T-helper 22 cell (primary cell): ENCODE results near the gene OR52I2.

Experiments
- DNase-seq: peaks from one replicate; pipeline ENCODE4 v3.0.0-alpha.2; 2020; ENCODE audit warnings: low read depth

Gene OR52I2

GRCh38 chr11:4581443-4581842 is at the start of gene OR52I2:
Gene OR52I2 (plus strand): TSS chr11:4581743.
- no peak for DNase-seq

GRCh38 chr11:4539603-4540219 is 41.8 kb upstream of the OR52I2 start:
- DNase-seq: no peak

- DNase-seq: no peak
Measured at GRCh38 chr11:4541071-4541470, 40.5 kb upstream of the OR52I2 start.

- no peak for DNase-seq
Measured at GRCh38 chr11:4543561-4543960, 38.0 kb upstream of the OR52I2 start.

- no peak for DNase-seq
Measured at GRCh38 chr11:4544891-4545290, 36.7 kb upstream of the OR52I2 start, which contains the start of gene OR52M1. Gene OR52M1 (plus strand): TSS chr11:4545191. CDS start chr11:4545191, 0 bp downstream.

GRCh38 chr11:4546878-4547277 is 34.7 kb upstream of the OR52I2 start:
- no peak for DNase-seq

GRCh38 chr11:4547416-4547815 is 34.1 kb upstream of the OR52I2 start:
- no peak for DNase-seq

- no peak for DNase-seq
Measured at GRCh38 chr11:4551346-4551979, 30.1 kb upstream of the OR52I2 start.

GRCh38 chr11:4559527-4560440 is 21.8 kb upstream of the OR52I2 start:
- no peak for DNase-seq

GRCh38 chr11:4560467-4560866 is 21.1 kb upstream of the OR52I2 start:
- DNase-seq: no peak

GRCh38 chr11:4565371-4565770 is 16.2 kb upstream of the OR52I2 start:
- no peak for DNase-seq

- DNase-seq: no peak
Measured at GRCh38 chr11:4569075-4569474, 12.5 kb upstream of the OR52I2 start.

- DNase-seq: no peak
Measured at GRCh38 chr11:4576880-4577279, 4.7 kb upstream of the OR52I2 start.

- no peak for DNase-seq
Measured at GRCh38 chr11:4577761-4578160, 3.8 kb upstream of the OR52I2 start.

GRCh38 chr11:4578624-4579023 is 2.9 kb upstream of the OR52I2 start:
- DNase-seq: no peak

GRCh38 chr11:4580124-4580523 is 1.4 kb upstream of the OR52I2 start:
- no peak for DNase-seq

GRCh38 chr11:4589017-4589416 is 7.5 kb downstream of the OR52I2 start:
- no peak for DNase-seq

- no peak for DNase-seq
Measured at GRCh38 chr11:4593739-4594138, 12.2 kb downstream of the OR52I2 start, which contains the start of gene OR52I1. Gene OR52I1 (plus strand): TSS chr11:4594039. CDS start chr11:4594039, 0 bp downstream.

GRCh38 chr11:4605057-4605456 is 23.5 kb downstream of the OR52I2 start:
- DNase-seq: no peak

- no peak for DNase-seq
Measured at GRCh38 chr11:4606231-4607015, 24.9 kb downstream of the OR52I2 start.

GRCh38 chr11:4607096-4607495 is 25.6 kb downstream of the OR52I2 start:
- no peak for DNase-seq
